ENCODE results near the gene LTBP1. TPM values are rescaled to one million over a fixed set of nuclear protein-coding genes. Genes with fewer than 3 reads are reported as not detected.

Gene LTBP1
- total and polyA plus RNA-seq, 10 of the 15 experiments (the other 5 are each of a cell fraction or from before 2014, with no cell fraction given): 0.01 to 0.28 (median 0.12) TPM; not detected in 2

GRCh38 chr2:33229646-33230045, 282.9 kb downstream of the LTBP1 start:
- no TSS peak for BruUV-seq (replicated peaks)
- no peaks in the 10 kb centered on the region for H3K36me3 ChIP-seq (ENCODE audit: control insufficient read depth in 2 of 2, insufficient read depth in 2 of 2, low read length in 1 of 2)
- H3K9me3 ChIP-seq (replicated peaks; ENCODE audit: control insufficient read depth, insufficient read depth, low read length): no peaks in the 10 kb centered on the region
- TF ChIP-seq CEBPZ (IDR thresholded peaks at IDR 0.05; ENCODE audit: low read depth, low read length) (no peak), TCF3 (IDR thresholded peaks at IDR 0.05; ENCODE audit: borderline replicate concordance, insufficient read depth, low read depth, low read length) (no peak), ZNF687 (IDR thresholded peaks at IDR 0.05) (no peak), ZNF24 (IDR thresholded peaks at IDR 0.05) (no peak), WRNIP1 (IDR thresholded peaks at IDR 0.05; ENCODE audit: borderline replicate concordance, low read depth, low read length) (no peak), MYB (IDR thresholded peaks at IDR 0.05; ENCODE audit: borderline replicate concordance, low read depth, low read length) (no peak), ZBTB40 (IDR thresholded peaks at IDR 0.05; ENCODE audit: borderline replicate concordance) (no peak), MXI1 (IDR thresholded peaks at IDR 0.05; ENCODE audit: low read depth, low read length) (no peak), BHLHE40 (IDR thresholded peaks at IDR 0.05; ENCODE audit: borderline replicate concordance in 1 of 2, low read depth in 2 of 2, low read length in 1 of 2) (no peak), HSF1 (IDR thresholded peaks at IDR 0.05; ENCODE audit: low read depth, low read length) (no peak)
- in situ Hi-C loops (cut with MboI): no loop called here
- H4K20me1 ChIP-seq (ENCODE audit: control insufficient read depth, insufficient read depth): no peaks in the 10 kb centered on the region
- ATAC-seq: no peak
- CTCF ChIA-PET: no interaction called here
- no peak overlapping the region for H3K4me2 ChIP-seq (ENCODE audit: control insufficient read depth, insufficient read depth)
- no peak overlapping the region for H2AFZ ChIP-seq (ENCODE audit: control insufficient read depth, low read depth, low read length)
- H3K4me3 ChIP-seq: no peak overlapping the region
- POLR2A ChIA-PET: no interaction called here
- H3K9ac ChIP-seq (ENCODE audit: control insufficient read depth, insufficient read depth, low read length): no peak overlapping the region
- RAD21 ChIA-PET (ENCODE audit: unreplicated experiment): no interaction called here
- SMC1A ChIA-PET (ENCODE audit: uncharacterized antibody, unreplicated experiment): no interaction called here
- H3K27me3 ChIP-seq (replicated peaks in 1 of 2; ENCODE audit: control insufficient read depth in 2 of 2, insufficient read depth in 2 of 2, low read length in 1 of 2): no peaks in the 10 kb centered on the region; a peak in 1 of 4 replicates
- intact Hi-C loops (cut with micrococcal nuclease; ENCODE audit: unreplicated experiment): no loop called here
- FAIRE-seq: no peak
- H3K4me1 ChIP-seq (ENCODE audit: control insufficient read depth, insufficient read depth, low read length): no peaks in the 10 kb centered on the region
- WGBS (ENCODE audit: insufficient coverage, insufficient replicate concordance, low lambda C conversion rate, missing lambda C conversion rate): 41% methylated on average over 4 of the region's 4 CpGs
- no peak overlapping the region for H3K27ac ChIP-seq (ENCODE audit: control insufficient read depth, insufficient read depth)
- DNase-seq (ENCODE audit: low read depth, low spot score): no peak
- no peaks in the 10 kb centered on the region for H3K79me2 ChIP-seq (ENCODE audit: control insufficient read depth, insufficient read depth, low read length)

Data from GM12878 (cell line).